ENCODE results near the gene H2AZ2. TPM values are rescaled to one million over a fixed set of nuclear protein-coding genes. Genes with fewer than 3 reads are reported as not detected.

Gene H2AZ2
- total and polyA plus RNA-seq, 2 donors (not counting 1 experiment from before 2014, with no cell fraction given), result 55.3 to 129 TPM

- Mint-ChIP-seq H3K27me3 (no peaks in the 10 kb centered on the region), H3K9me3 (ENCODE audit: insufficient read depth) (no peaks in the 10 kb centered on the region), H3K27ac (peak overlapping the region; percentile 100), H3K4me1 (peaks cover 60% of the 10 kb centered on the region), H3K4me3 (peak overlapping the region; percentile 96)
- peak overlapping the region; percentile 83 for H3K4me2 ChIP-seq (replicated peaks; ENCODE audit: low read depth, low read length, poor library complexity, severe bottlenecking)
- H3K9ac ChIP-seq (ENCODE audit: low read length), result peak overlapping the region; percentile 67
- ATAC-seq (ENCODE audit: low read depth) (no peak), DNase-seq (no peak)
- peaks cover 0 to 9% (median 8%) of the 10 kb centered on the region in 3 donors for H3K9me3 ChIP-seq (ENCODE audit: control extremely low read depth in 1 of 3, control insufficient read depth in 2 of 3, insufficient read depth in 1 of 3, low read length in 2 of 3)
- intact Hi-C loops (cut with micrococcal nuclease), result loop anchor here (2.0 kb wide), 3 partner anchors 27 to 957 kb away; partner anchors contain the start of genes MYO1G and UBE2D4
- H3K36me3 ChIP-seq (replicated peaks in 1 of 2; ENCODE audit: control extremely low read depth in 1 of 2, control insufficient read depth in 1 of 2, extremely low read depth in 1 of 2, insufficient read depth in 2 of 2, low read length in 1 of 2), result peaks cover 0 to 3% of the 10 kb centered on the region in 2 experiments
- H3K4me3 ChIP-seq (ENCODE audit: control extremely low read depth in 1 of 5, extremely low read depth in 1 of 5, insufficient read depth in 1 of 5, low read depth in 2 of 5, low read length in 4 of 5), result peak overlapping the region; percentile 6 to 68 (median 55)
- TF ChIP-seq EZH2 (IDR thresholded peaks at IDR 0.05; ENCODE audit: borderline replicate concordance, insufficient read depth, low read depth, low read length, poor library complexity, severe bottlenecking), result no peak
- TF ChIP-seq CTCF (IDR thresholded peaks at IDR 0.05), result no peak
- peaks cover 41% of the 10 kb centered on the region for H3K79me2 ChIP-seq (ENCODE audit: control insufficient read depth, insufficient read depth, low read length)
- H4K20me1 ChIP-seq (ENCODE audit: control insufficient read depth, insufficient read depth, low read length, poor library complexity, severe bottlenecking), result peaks cover 4% of the 10 kb centered on the region
- WGBS (ENCODE audit: insufficient coverage), result 28% methylated on average over 12 of the region's 24 CpGs
- H2AFZ ChIP-seq (ENCODE audit: insufficient read depth, low read depth, low read length, poor library complexity, severe bottlenecking), result peak overlapping the region; percentile 70
- peaks cover 49 to 54% of the 10 kb centered on the region in 2 donors for H3K4me1 ChIP-seq (ENCODE audit: control insufficient read depth in 2 of 2, insufficient read depth in 2 of 2, low read length in 2 of 2)
- peak overlapping the region; percentile 13 to 91 for H3K27ac ChIP-seq (ENCODE audit: low read length in 2 of 2)
- no peaks in the 10 kb centered on the region for H3K27me3 ChIP-seq (replicated peaks in 1 of 4; ENCODE audit: control extremely low read depth in 1 of 4, control insufficient read depth in 3 of 4, insufficient read depth in 4 of 4, low read length in 3 of 4)
- CTCF ChIA-PET, result interaction anchor here (0.6 to 2.6 kb wide), 7 partner anchors 27 to 254 kb away, joined by 3 to 11 read pairs (median 4); no protein-coding TSS in a partner anchor
- POLR2A ChIA-PET, result interaction anchor here (0.6 to 2.5 kb wide), 3 partner anchors 116 to 1015 kb away, joined by 8 to 14 read pairs (median 10); partner anchors contain the start of genes CCM2, MRPS24 and OGDH
These were observed 36.2 kb upstream of the H2AZ2 start for GRCh38 chr7:44883961-44884620.

- no peak overlapping the region for H3K9ac ChIP-seq (ENCODE audit: low read length)
- intact Hi-C loops (cut with micrococcal nuclease), result no loop called here
These were observed 35.0 kb upstream of the H2AZ2 start for GRCh38 chr7:44882899-44883298.

More at GRCh38 chr7:44882899-44883298, 35.0 kb upstream of the H2AZ2 start:
- ChIA-PET CTCF (interaction anchor here (0.6 to 3.6 kb wide), 4 partner anchors 25 to 253 kb away, joined by 3 to 20 read pairs (median 6); partner anchors contain the start of gene H2AZ2), POLR2A (no interaction called here)
- H3K4me3 ChIP-seq (ENCODE audit: control extremely low read depth in 1 of 5, extremely low read depth in 1 of 5, insufficient read depth in 1 of 5, low read depth in 2 of 5, low read length in 4 of 5), result no peak overlapping the region
- peaks cover 0 to 3% of the 10 kb centered on the region in 2 experiments for H3K36me3 ChIP-seq (replicated peaks in 1 of 2; ENCODE audit: control extremely low read depth in 1 of 2, control insufficient read depth in 1 of 2, extremely low read depth in 1 of 2, insufficient read depth in 2 of 2, low read length in 1 of 2)
- Mint-ChIP-seq H3K27ac (no peak overlapping the region), H3K4me1 (peaks cover 63% of the 10 kb centered on the region), H3K4me3 (peak overlapping the region; percentile 96), H3K27me3 (no peaks in the 10 kb centered on the region), H3K9me3 (ENCODE audit: insufficient read depth) (no peaks in the 10 kb centered on the region)
- no CpG with 5 or more reads among the region's 3 CpGs for WGBS (ENCODE audit: insufficient coverage)
- DNase-seq, result no peak
- no peak overlapping the region for H3K27ac ChIP-seq (ENCODE audit: low read length in 2 of 2)
- H2AFZ ChIP-seq (ENCODE audit: insufficient read depth, low read depth, low read length, poor library complexity, severe bottlenecking), result no peak overlapping the region
- no peaks in the 10 kb centered on the region for H3K27me3 ChIP-seq (replicated peaks in 1 of 4; ENCODE audit: control extremely low read depth in 1 of 4, control insufficient read depth in 3 of 4, insufficient read depth in 4 of 4, low read length in 3 of 4)
- ATAC-seq (ENCODE audit: low read depth), result no peak
- H4K20me1 ChIP-seq (ENCODE audit: control insufficient read depth, insufficient read depth, low read length, poor library complexity, severe bottlenecking), result peaks cover 4% of the 10 kb centered on the region
- H3K4me2 ChIP-seq (replicated peaks; ENCODE audit: low read depth, low read length, poor library complexity, severe bottlenecking), result peak overlapping the region; percentile 19
- peaks cover 49 to 54% of the 10 kb centered on the region in 2 donors for H3K4me1 ChIP-seq (ENCODE audit: control insufficient read depth in 2 of 2, insufficient read depth in 2 of 2, low read length in 2 of 2)
- H3K79me2 ChIP-seq (ENCODE audit: control insufficient read depth, insufficient read depth, low read length), result peaks cover 41% of the 10 kb centered on the region
- H3K9me3 ChIP-seq (ENCODE audit: control extremely low read depth in 1 of 3, control insufficient read depth in 2 of 3, insufficient read depth in 1 of 3, low read length in 2 of 3), result peaks cover 0 to 9% (median 8%) of the 10 kb centered on the region in 3 donors
- TF ChIP-seq CTCF (IDR thresholded peaks at IDR 0.05), result no peak
- TF ChIP-seq EZH2 (IDR thresholded peaks at IDR 0.05; ENCODE audit: borderline replicate concordance, insufficient read depth, low read depth, low read length, poor library complexity, severe bottlenecking), result no peak

All from B cell (primary cell).